GM12892 (cell line): Measurements from ENCODE around the gene PABPN1.

Experiments
- DNase-seq: peaks from one replicate; pipeline ENCODE4 v3.0.0; 2011; ENCODE audit not compliant: insufficient read length
- FAIRE-seq: peaks from 2 replicates; lab custom pipeline; 2011; peaks lifted over from hg19 to GRCh38; lab: Jason Lieb, UNC
- POLR2A ChIP-seq: IDR thresholded peaks from 2 replicates; pipeline ENCODE4 v1.6.1; 2011; ENCODE audit warnings: low read depth, low read length, control low read depth
- POLR2AphosphoS5 ChIP-seq: IDR thresholded peaks from 2 replicates; pipeline ENCODE4 v1.6.1; 2011; ENCODE audit warnings: low read depth, low read length, control low read depth
- TAF1 ChIP-seq: IDR thresholded peaks from 2 replicates; pipeline ENCODE4 v1.6.1; 2011; ENCODE audit warnings: low read depth, mild to moderate bottlenecking, control low read depth, low read length, borderline replicate concordance

PABPN1 gene

GRCh38 chr14:23302290-23303225 lies 18.7 kb upstream of the PABPN1 start, which contains the start of gene PPP1R3E:
TSS of gene PPP1R3E (minus strand) at chr14:23302859. CDS start at chr14:23302576, 283 bp downstream.
- peak; percentile 81 for TF ChIP-seq POLR2A
- peak; percentile 63; the same call in 1 of the 2 replicates for TF ChIP-seq TAF1
- TF ChIP-seq POLR2AphosphoS5 = peak; percentile 89
- DNase-seq = peak; percentile 51
- peak; percentile 64 for FAIRE-seq

GRCh38 chr14:23306412-23307145 lies 14.7 kb upstream of the PABPN1 start, which contains the start of gene BCL2L2:
TSS of gene BCL2L2 (plus strand) at chr14:23306833. CDS start at chr14:23307768, 935 bp downstream.
- TF ChIP-seq TAF1 (peak; percentile 22; the same call in 1 of the 2 replicates), POLR2AphosphoS5 (peak; percentile 72; the same call in 1 of the 2 replicates), POLR2A (peak; percentile 72; the same call in 1 of the 2 replicates)
- FAIRE-seq (peak; percentile 66), DNase-seq (peak; percentile 63)

GRCh38 chr14:23307146-23307530 lies 14.1 kb upstream of the PABPN1 start:
- TF ChIP-seq POLR2A (no peak), TAF1 (no peak), POLR2AphosphoS5 (no peak)
- no peak for DNase-seq
- no peak for FAIRE-seq

GRCh38 chr14:23307687-23308644 lies 13.3 kb upstream of the PABPN1 start:
- no peak for FAIRE-seq
- no peak for DNase-seq
- TF ChIP-seq POLR2AphosphoS5 (no peak), TAF1 (no peak), POLR2A (no peak)

- no peak for DNase-seq
Observed at GRCh38 chr14:23308721-23309445, 12.4 kb upstream of the PABPN1 start.

GRCh38 chr14:23310546-23310945 lies 10.7 kb upstream of the PABPN1 start:
- DNase-seq (no peak), FAIRE-seq (no peak)
- TF ChIP-seq POLR2AphosphoS5 (no peak), POLR2A (no peak), TAF1 (no peak)

More at GRCh38 chr14:23308721-23309445, 12.4 kb upstream of the PABPN1 start:
- TF ChIP-seq TAF1 (no peak), POLR2AphosphoS5 (no peak), POLR2A (no peak)
- no peak for FAIRE-seq

GRCh38 chr14:23316300-23316699 lies 5.0 kb upstream of the PABPN1 start:
- DNase-seq (no peak), FAIRE-seq (no peak)
- TF ChIP-seq TAF1 = no peak

- no peak for TF ChIP-seq POLR2A
- TF ChIP-seq TAF1 = no peak
- TF ChIP-seq POLR2AphosphoS5 = no peak
- FAIRE-seq (no peak), DNase-seq (no peak)
Observed at GRCh38 chr14:23319746-23320583, 1.3 kb upstream of the PABPN1 start.

GRCh38 chr14:23321572-23322547 lies 603 bp downstream of the PABPN1 start:
- DNase-seq (peak; percentile 42), FAIRE-seq (peak; percentile 5)
- TF ChIP-seq TAF1 = peak; percentile 35; the same call in 1 of the 2 replicates
- TF ChIP-seq POLR2A = peak; percentile 53; the same call in 1 of the 2 replicates
- TF ChIP-seq POLR2AphosphoS5 = peak; percentile 75
